ENCODE measurements around the gene ESYT1. TPM values are rescaled to one million over a fixed set of nuclear protein-coding genes. Genes with fewer than 3 reads are reported as not detected.

The ESYT1 gene
- total and polyA plus RNA-seq, 5 donors from 2014 or later = 190 to 395 (median 330) TPM

- H3K36me3 Mint-ChIP-seq = no peaks in the 10 kb centered on the region
Measured at GRCh38 chr12:56081393-56082347, 46.4 kb upstream of the ESYT1 start.

DNA sequence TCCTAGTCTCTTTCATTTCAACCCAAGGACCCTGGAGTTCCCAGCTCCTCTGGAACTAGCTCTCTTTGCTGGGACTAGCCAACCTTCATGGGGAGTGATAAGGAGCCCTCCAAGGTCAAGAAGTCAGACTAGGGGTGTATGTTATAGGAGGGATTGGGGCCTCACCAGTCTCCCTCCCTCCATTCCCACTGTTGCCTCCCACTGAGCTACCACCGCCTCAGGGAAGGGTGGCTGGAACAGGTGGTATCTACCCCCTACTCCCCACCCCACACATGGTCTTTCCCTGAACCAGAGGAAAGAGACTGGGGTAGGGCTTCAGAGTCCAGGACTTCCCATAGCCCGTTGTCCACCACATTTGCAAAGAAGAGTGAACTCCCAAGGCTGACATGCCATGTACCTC, 45.7 kb upstream of the ESYT1 start:
- H3K4me3 Mint-ChIP-seq = peak overlapping the region in 2 of 4 donors; percentile 15 to 68
- no peak overlapping the region for H3K27ac Mint-ChIP-seq
- Histone ChIP-seq H3K9me3 (ENCODE audit: control insufficient read depth in 2 of 2, low read length in 2 of 2) (no peaks in the 10 kb centered on the region), H3K27ac (ENCODE audit: insufficient read depth, low read length, poor library complexity, severe bottlenecking) (no peak overlapping the region), H3K4me3 (ENCODE audit: low read depth, low read length) (no peak overlapping the region), H3K36me3 (ENCODE audit: control insufficient read depth, insufficient read depth, low read length) (no peaks in the 10 kb centered on the region), H3K27me3 (ENCODE audit: control insufficient read depth, insufficient read depth, low read length) (no peaks in the 10 kb centered on the region), H3K4me1 (ENCODE audit: control insufficient read depth, insufficient read depth, low read length, poor library complexity, severe bottlenecking) (peaks cover 21% of the 10 kb centered on the region)
- H3K4me1 Mint-ChIP-seq = peaks cover 0 to 17% (median 6%) of the 10 kb centered on the region in 4 donors
- ATAC-seq (ENCODE audit: low read depth in 2 of 2) (no peak), DNase-seq (no peak)
- H3K36me3 Mint-ChIP-seq = no peaks in the 10 kb centered on the region
- peaks cover 40% of the 10 kb centered on the region for H3K27me3 Mint-ChIP-seq
- peaks cover 0 to 2% (median 0%) of the 10 kb centered on the region in 7 donors for H3K9me3 Mint-ChIP-seq

More at GRCh38 chr12:56081393-56082347, 46.4 kb upstream of the ESYT1 start:
- Mint-ChIP-seq H3K4me3 (peak overlapping the region in 3 of 4 donors; percentile 27 to 87 (median 80)), H3K9me3 (peaks cover 0 to 2% (median 0%) of the 10 kb centered on the region in 7 donors), H3K4me1 (peaks cover 0 to 17% (median 6%) of the 10 kb centered on the region in 4 donors), H3K27ac (no peak overlapping the region), H3K27me3 (peaks cover 40% of the 10 kb centered on the region)
- peaks cover 21% of the 10 kb centered on the region for H3K4me1 ChIP-seq (ENCODE audit: control insufficient read depth, insufficient read depth, low read length, poor library complexity, severe bottlenecking)
- ATAC-seq (ENCODE audit: low read depth in 2 of 2) (no peak), DNase-seq (no peak)
- H3K36me3 ChIP-seq (ENCODE audit: control insufficient read depth, insufficient read depth, low read length) = no peaks in the 10 kb centered on the region
- H3K27me3 ChIP-seq (ENCODE audit: control insufficient read depth, insufficient read depth, low read length) = no peaks in the 10 kb centered on the region
- H3K4me3 ChIP-seq (ENCODE audit: low read depth, low read length) = no peak overlapping the region
- H3K27ac ChIP-seq (ENCODE audit: insufficient read depth, low read length, poor library complexity, severe bottlenecking) = no peak overlapping the region
- H3K9me3 ChIP-seq (ENCODE audit: control insufficient read depth in 2 of 2, low read length in 2 of 2) = no peaks in the 10 kb centered on the region

- Histone ChIP-seq H3K9me3 (ENCODE audit: control insufficient read depth in 2 of 2, low read length in 2 of 2) (no peaks in the 10 kb centered on the region), H3K27ac (ENCODE audit: insufficient read depth, low read length, poor library complexity, severe bottlenecking) (no peak overlapping the region), H3K36me3 (ENCODE audit: control insufficient read depth, insufficient read depth, low read length) (no peaks in the 10 kb centered on the region), H3K4me3 (ENCODE audit: low read depth, low read length) (no peak overlapping the region), H3K4me1 (ENCODE audit: control insufficient read depth, insufficient read depth, low read length, poor library complexity, severe bottlenecking) (peaks cover 21% of the 10 kb centered on the region), H3K27me3 (ENCODE audit: control insufficient read depth, insufficient read depth, low read length) (no peaks in the 10 kb centered on the region)
- peaks cover 45% of the 10 kb centered on the region for H3K27me3 Mint-ChIP-seq
- H3K4me1 Mint-ChIP-seq = peaks cover 0 to 17% (median 6%) of the 10 kb centered on the region in 4 donors
- H3K4me3 Mint-ChIP-seq = no peak overlapping the region
- ATAC-seq (ENCODE audit: low read depth in 2 of 2) (no peak), DNase-seq (no peak)
- H3K36me3 Mint-ChIP-seq = no peaks in the 10 kb centered on the region
- H3K9me3 Mint-ChIP-seq = peaks cover 0 to 2% (median 0%) of the 10 kb centered on the region in 7 donors
- H3K27ac Mint-ChIP-seq = no peak overlapping the region
Measured at GRCh38 chr12:56082967-56083366, 45.1 kb upstream of the ESYT1 start.

DNA sequence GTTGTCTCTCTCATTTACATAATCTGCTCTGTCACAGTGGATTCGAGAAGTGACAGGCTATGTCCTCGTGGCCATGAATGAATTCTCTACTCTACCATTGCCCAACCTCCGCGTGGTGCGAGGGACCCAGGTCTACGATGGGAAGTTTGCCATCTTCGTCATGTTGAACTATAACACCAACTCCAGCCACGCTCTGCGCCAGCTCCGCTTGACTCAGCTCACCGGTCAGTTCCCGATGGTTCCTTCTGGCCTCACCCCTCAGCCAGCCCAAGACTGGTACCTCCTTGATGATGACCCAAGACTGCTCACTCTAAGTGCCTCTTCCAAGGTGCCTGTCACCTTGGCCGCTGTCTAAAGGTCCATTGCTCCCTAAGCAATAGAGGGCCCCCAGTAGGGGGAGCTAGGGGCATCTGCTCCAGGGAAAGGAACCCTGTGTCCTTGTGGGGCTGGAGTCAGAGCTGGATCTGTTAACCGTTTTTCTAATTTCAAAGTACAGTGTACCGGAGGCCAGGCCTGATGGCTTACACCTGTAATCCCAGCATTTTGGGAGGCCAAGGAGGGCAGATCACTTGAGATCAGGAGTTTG, 43.0 kb upstream of the ESYT1 start:
- Histone ChIP-seq H3K36me3 (ENCODE audit: control insufficient read depth, insufficient read depth, low read length) (no peaks in the 10 kb centered on the region), H3K27me3 (ENCODE audit: control insufficient read depth, insufficient read depth, low read length) (no peaks in the 10 kb centered on the region), H3K4me3 (ENCODE audit: low read depth, low read length) (no peak overlapping the region), H3K9me3 (ENCODE audit: control insufficient read depth in 2 of 2, low read length in 2 of 2) (no peaks in the 10 kb centered on the region), H3K27ac (ENCODE audit: insufficient read depth, low read length, poor library complexity, severe bottlenecking) (no peak overlapping the region), H3K4me1 (ENCODE audit: control insufficient read depth, insufficient read depth, low read length, poor library complexity, severe bottlenecking) (peaks cover 7% of the 10 kb centered on the region)
- H3K27me3 Mint-ChIP-seq = peaks cover 43% of the 10 kb centered on the region
- H3K4me3 Mint-ChIP-seq = no peak overlapping the region
- DNase-seq (peak in 1 of 3 donors; percentile 48), ATAC-seq (ENCODE audit: low read depth in 2 of 2) (no peak)
- H3K36me3 Mint-ChIP-seq = no peaks in the 10 kb centered on the region
- peak overlapping the region in 1 of 3 donors; percentile 57 for H3K27ac Mint-ChIP-seq
- peaks cover 0 to 9% (median 4%) of the 10 kb centered on the region in 4 donors for H3K4me1 Mint-ChIP-seq
- peaks cover 0 to 2% (median 0%) of the 10 kb centered on the region in 7 donors for H3K9me3 Mint-ChIP-seq

DNA sequence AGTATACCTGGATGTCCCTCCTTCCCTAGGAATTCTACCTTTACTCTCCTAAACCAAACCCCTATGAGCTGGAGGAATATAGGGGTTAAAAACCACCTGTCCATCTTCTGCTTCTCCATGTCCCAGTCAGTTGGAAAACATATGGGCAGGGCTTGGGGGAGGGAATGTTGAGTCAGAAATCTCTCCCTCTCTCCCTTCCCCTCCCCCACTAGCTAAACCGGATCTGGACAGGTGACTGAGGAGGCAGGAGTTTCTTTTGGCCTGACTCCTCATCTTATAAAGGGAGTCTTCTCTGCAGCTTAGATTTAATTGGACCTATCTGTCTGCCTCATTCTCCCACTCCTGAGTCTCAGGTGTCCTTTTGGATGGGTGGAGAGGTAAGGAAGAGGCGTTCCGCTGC, 42.0 kb upstream of the ESYT1 start:
- no peaks in the 10 kb centered on the region for H3K36me3 ChIP-seq (ENCODE audit: control insufficient read depth, insufficient read depth, low read length)
- peaks cover 0 to 2% (median 0%) of the 10 kb centered on the region in 7 donors for H3K9me3 Mint-ChIP-seq
- H3K9me3 ChIP-seq (ENCODE audit: control insufficient read depth in 2 of 2, low read length in 2 of 2) = no peaks in the 10 kb centered on the region
- ATAC-seq (ENCODE audit: low read depth in 2 of 2) (no peak), DNase-seq (no peak)
- no peak overlapping the region for H3K27ac ChIP-seq (ENCODE audit: insufficient read depth, low read length, poor library complexity, severe bottlenecking)
- H3K4me1 ChIP-seq (ENCODE audit: control insufficient read depth, insufficient read depth, low read length, poor library complexity, severe bottlenecking) = no peaks in the 10 kb centered on the region
- H3K27me3 ChIP-seq (ENCODE audit: control insufficient read depth, insufficient read depth, low read length) = no peaks in the 10 kb centered on the region
- peaks cover 0 to 2% (median under 1%) of the 10 kb centered on the region in 4 donors for H3K4me1 Mint-ChIP-seq
- H3K27me3 Mint-ChIP-seq = peaks cover 37% of the 10 kb centered on the region
- H3K27ac Mint-ChIP-seq = no peak overlapping the region
- no peaks in the 10 kb centered on the region for H3K36me3 Mint-ChIP-seq
- H3K4me3 Mint-ChIP-seq = no peak overlapping the region
- H3K4me3 ChIP-seq (ENCODE audit: low read depth, low read length) = no peak overlapping the region

GRCh38 chr12:56086608-56087007, 41.5 kb upstream of the ESYT1 start:
- Histone ChIP-seq H3K27ac (ENCODE audit: insufficient read depth, low read length, poor library complexity, severe bottlenecking) (no peak overlapping the region), H3K9me3 (ENCODE audit: control insufficient read depth in 2 of 2, low read length in 2 of 2) (no peaks in the 10 kb centered on the region), H3K4me3 (ENCODE audit: low read depth, low read length) (no peak overlapping the region), H3K27me3 (ENCODE audit: control insufficient read depth, insufficient read depth, low read length) (no peaks in the 10 kb centered on the region), H3K4me1 (ENCODE audit: control insufficient read depth, insufficient read depth, low read length, poor library complexity, severe bottlenecking) (no peaks in the 10 kb centered on the region), H3K36me3 (ENCODE audit: control insufficient read depth, insufficient read depth, low read length) (no peaks in the 10 kb centered on the region)
- Mint-ChIP-seq H3K36me3 (no peaks in the 10 kb centered on the region), H3K27me3 (peaks cover 35% of the 10 kb centered on the region), H3K4me3 (no peak overlapping the region), H3K27ac (peak overlapping the region in 1 of 3 donors; percentile 26), H3K4me1 (no peaks in the 10 kb centered on the region), H3K9me3 (peaks cover 0 to 2% (median 0%) of the 10 kb centered on the region in 7 donors)
- ATAC-seq (ENCODE audit: low read depth in 2 of 2) (no peak), DNase-seq (no peak)

DNA sequence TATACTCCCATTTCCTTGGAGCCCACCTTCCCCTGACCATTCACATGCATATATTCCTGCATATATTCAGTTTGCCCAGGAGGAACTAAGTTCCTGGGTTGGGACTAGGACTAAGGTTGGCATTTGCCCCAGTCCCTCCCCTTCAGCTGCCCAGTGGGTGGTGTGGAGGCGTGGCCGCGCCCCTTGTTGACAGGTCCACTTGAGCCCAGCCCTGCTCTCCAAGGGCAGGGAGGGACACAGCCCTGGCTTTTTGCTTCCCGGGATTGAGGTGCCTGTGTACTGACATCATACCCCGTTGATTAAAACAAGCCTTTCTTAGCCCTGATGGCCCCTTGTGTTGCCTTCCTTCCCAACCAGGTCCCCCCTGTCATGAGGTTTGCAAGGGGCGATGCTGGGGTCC, 40.8 kb upstream of the ESYT1 start:
- no peak overlapping the region for H3K27ac ChIP-seq (ENCODE audit: insufficient read depth, low read length, poor library complexity, severe bottlenecking)
- Mint-ChIP-seq H3K9me3 (peaks cover 0 to 2% (median 0%) of the 10 kb centered on the region in 7 donors), H3K36me3 (no peaks in the 10 kb centered on the region), H3K27ac (no peak overlapping the region), H3K4me1 (no peaks in the 10 kb centered on the region), H3K27me3 (peaks cover 33% of the 10 kb centered on the region), H3K4me3 (no peak overlapping the region)
- no peaks in the 10 kb centered on the region for H3K36me3 ChIP-seq (ENCODE audit: control insufficient read depth, insufficient read depth, low read length)
- DNase-seq (no peak), ATAC-seq (ENCODE audit: low read depth in 2 of 2) (no peak)
- H3K4me3 ChIP-seq (ENCODE audit: low read depth, low read length) = no peak overlapping the region
- no peaks in the 10 kb centered on the region for H3K9me3 ChIP-seq (ENCODE audit: control insufficient read depth in 2 of 2, low read length in 2 of 2)
- no peaks in the 10 kb centered on the region for H3K4me1 ChIP-seq (ENCODE audit: control insufficient read depth, insufficient read depth, low read length, poor library complexity, severe bottlenecking)
- H3K27me3 ChIP-seq (ENCODE audit: control insufficient read depth, insufficient read depth, low read length) = no peaks in the 10 kb centered on the region

Data from CD4-positive, CD25-positive, alpha-beta regulatory T cell (primary cell).